Bronchial epithelial cell (primary cell): ENCODE measurements around the gene CPT1C. TPM values are rescaled to one million over a fixed set of nuclear protein-coding genes. Genes with fewer than 3 reads are reported as not detected.

ENCODE experiments used
- DNase-seq: peaks from one replicate; pipeline ENCODE4 v3.0.0-alpha.2; 2010; ENCODE audit warnings: low read depth
- FAIRE-seq: peaks from 2 replicates; lab custom pipeline; 2011; peaks lifted over from hg19 to GRCh38; lab: Jason Lieb, UNC
- H3K27me3 ChIP-seq: 2 replicates; pipeline ENCODE4 v1.5.1; 2011; ENCODE audit warnings: low read length; ENCODE audit not compliant: control insufficient read depth, insufficient read depth
- H3K36me3 ChIP-seq: 2 replicates; pipeline ENCODE4 v1.5.1; 2011; ENCODE audit warnings: low read length; ENCODE audit not compliant: control insufficient read depth, insufficient read depth
- H3K4me3 ChIP-seq: 2 replicates; pipeline ENCODE4 v1.5.1; 2011; ENCODE audit warnings: mild to moderate bottlenecking, low read depth, low read length, control low read depth
- total RNA-seq: library from RNA; depleted of rRNA; stranded (reverse); fragments of >200 nt; gene quantifications from 2 replicates; pipeline ENCODE4 v1.2.1, GENCODE V29; 2014
- TF ChIP-seq, protein P1 (sequence below): IDR thresholded peaks from 2 replicates; pipeline ENCODE4 v1.5.1; 2011; ENCODE audit warnings: mild to moderate bottlenecking, moderate library complexity, low read length, control low read depth, inconsistent platforms; ENCODE audit not compliant: insufficient read depth, severe bottlenecking

CPT1C gene
- total RNA-seq, 1 donor from 2014 or later: 2.4 TPM

DNA sequence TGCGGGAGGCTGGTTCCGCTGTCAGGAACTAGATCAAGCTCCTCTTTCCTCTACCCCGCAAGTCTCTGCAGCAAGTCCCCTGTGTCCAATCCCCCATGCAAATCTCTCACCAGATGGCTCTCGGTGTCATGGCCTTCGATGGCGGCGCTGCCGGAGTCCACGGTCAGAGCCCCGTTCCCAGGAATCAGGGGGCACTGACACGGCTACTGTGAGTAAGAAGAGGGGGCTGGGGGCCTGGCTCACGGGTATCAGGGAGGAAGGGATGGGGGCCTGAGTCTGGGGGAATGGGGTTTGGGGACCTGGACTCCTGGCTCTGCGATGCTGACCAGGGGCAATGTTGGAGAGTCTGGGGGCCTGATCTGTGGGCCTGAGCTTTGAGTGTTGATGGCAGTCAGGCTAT lies 44.9 kb upstream of the CPT1C start:
- FAIRE-seq (no peak), DNase-seq (no peak)
- TF ChIP-seq, protein P1, sequence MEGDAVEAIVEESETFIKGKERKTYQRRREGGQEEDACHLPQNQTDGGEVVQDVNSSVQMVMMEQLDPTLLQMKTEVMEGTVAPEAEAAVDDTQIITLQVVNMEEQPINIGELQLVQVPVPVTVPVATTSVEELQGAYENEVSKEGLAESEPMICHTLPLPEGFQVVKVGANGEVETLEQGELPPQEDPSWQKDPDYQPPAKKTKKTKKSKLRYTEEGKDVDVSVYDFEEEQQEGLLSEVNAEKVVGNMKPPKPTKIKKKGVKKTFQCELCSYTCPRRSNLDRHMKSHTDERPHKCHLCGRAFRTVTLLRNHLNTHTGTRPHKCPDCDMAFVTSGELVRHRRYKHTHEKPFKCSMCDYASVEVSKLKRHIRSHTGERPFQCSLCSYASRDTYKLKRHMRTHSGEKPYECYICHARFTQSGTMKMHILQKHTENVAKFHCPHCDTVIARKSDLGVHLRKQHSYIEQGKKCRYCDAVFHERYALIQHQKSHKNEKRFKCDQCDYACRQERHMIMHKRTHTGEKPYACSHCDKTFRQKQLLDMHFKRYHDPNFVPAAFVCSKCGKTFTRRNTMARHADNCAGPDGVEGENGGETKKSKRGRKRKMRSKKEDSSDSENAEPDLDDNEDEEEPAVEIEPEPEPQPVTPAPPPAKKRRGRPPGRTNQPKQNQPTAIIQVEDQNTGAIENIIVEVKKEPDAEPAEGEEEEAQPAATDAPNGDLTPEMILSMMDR: no peak
- Histone ChIP-seq H3K36me3 (peaks cover 20% of the 10 kb centered on the region), H3K27me3 (no peaks in the 10 kb centered on the region), H3K4me3 (no peak overlapping the region)

- TF ChIP-seq, protein P1: no peak
- DNase-seq: no peak
These were observed 44.3 kb upstream of the CPT1C start for GRCh38 chr19:49646586-49646985.

DNA sequence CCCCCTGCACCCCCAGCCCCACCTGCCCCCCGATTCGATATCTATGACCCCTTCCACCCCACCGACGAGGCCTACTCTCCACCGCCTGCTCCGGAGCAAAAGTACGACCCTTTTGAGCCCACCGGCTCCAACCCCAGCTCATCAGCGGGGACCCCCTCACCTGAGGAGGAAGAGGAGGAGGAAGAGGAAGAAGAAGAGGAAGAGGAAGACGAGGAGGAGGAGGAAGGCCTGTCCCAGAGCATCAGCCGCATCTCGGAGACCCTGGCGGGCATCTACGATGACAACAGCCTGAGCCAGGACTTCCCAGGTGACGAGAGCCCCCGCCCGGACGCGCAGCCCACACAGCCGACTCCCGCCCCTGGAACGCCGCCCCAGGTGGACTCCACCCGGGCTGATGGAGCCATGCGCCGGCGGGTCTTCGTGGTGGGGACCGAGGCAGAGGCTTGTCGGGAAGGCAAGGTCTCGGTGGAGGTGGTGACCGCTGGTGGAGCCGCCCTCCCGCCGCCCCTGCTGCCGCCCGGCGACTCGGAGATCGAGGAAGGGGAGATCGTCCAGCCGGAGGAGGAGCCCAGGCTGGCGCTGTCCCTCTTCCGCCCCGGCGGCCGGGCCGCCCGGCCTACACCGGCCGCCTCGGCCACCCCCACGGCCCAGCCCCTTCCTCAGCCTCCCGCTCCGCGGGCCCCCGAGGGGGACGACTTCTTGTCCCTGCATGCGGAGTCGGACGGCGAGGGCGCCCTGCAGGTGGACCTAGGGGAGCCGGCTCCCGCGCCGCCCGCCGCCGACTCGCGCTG lies 39.7 kb upstream of the CPT1C start:
- no peak for DNase-seq
- FAIRE-seq: no peak
- H3K4me3 ChIP-seq: no peak overlapping the region
- TF ChIP-seq, protein P1: no peak
- H3K27me3 ChIP-seq: no peaks in the 10 kb centered on the region
- H3K36me3 ChIP-seq: peaks cover 34% of the 10 kb centered on the region

More at GRCh38 chr19:49646586-49646985, 44.3 kb upstream of the CPT1C start:
- FAIRE-seq: peak; percentile 62
- Histone ChIP-seq H3K27me3 (no peaks in the 10 kb centered on the region), H3K36me3 (peaks cover 21% of the 10 kb centered on the region), H3K4me3 (no peak overlapping the region)

DNA sequence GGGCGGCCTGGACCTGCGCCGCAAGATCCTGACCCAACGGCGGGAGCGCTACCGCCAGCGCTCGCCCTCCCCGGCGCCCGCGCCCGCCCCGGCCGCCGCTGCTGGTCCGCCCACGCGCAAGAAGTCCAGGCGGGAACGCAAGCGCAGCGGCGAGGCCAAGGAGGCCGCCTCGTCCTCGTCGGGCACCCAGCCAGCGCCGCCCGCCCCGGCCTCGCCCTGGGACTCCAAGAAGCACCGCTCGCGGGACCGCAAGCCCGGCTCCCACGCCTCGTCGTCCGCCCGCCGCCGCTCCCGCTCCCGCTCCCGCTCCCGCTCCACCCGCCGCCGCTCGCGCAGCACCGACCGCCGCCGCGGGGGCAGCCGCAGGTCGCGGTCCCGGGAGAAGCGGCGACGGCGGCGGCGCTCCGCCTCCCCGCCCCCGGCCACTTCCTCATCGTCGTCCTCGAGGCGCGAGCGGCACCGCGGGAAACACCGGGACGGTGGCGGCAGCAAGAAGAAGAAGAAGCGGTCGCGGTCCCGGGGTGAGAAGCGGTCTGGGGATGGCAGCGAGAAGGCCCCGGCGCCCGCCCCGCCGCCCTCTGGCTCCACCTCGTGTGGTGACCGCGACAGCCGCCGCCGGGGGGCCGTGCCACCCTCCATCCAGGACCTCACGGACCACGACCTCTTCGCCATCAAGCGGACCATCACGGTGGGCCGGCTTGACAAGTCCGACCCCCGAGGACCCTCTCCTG lies 38.9 kb upstream of the CPT1C start:
- Histone ChIP-seq H3K36me3 (peaks cover 34% of the 10 kb centered on the region), H3K27me3 (no peaks in the 10 kb centered on the region), H3K4me3 (no peak overlapping the region)
- FAIRE-seq: no peak
- TF ChIP-seq, protein P1: no peak
- DNase-seq: no peak

- DNase-seq (no peak), FAIRE-seq (no peak)
- TF ChIP-seq, protein P1: no peak
- Histone ChIP-seq H3K27me3 (no peaks in the 10 kb centered on the region), H3K36me3 (peaks cover 38% of the 10 kb centered on the region), H3K4me3 (no peak overlapping the region)
These were observed 38.1 kb upstream of the CPT1C start for GRCh38 chr19:49652551-49653465.
